NCI-H82 treated with DMSO at 0.1 percent for 48 hours (cell line): ENCODE results near the gene SNAP91.
"Not testable (repeated sequence)": the region's sequence is repeated elsewhere in the genome, so short reads cannot be mapped to it uniquely, and the experiment has no call there.

Source experiments
- DNase-seq: peaks from one replicate; lab custom pipeline; 2025; ENCODE audit not compliant: unreplicated experiment; lab: John Stamatoyannopoulos, UW

Gene SNAP91

DNA sequence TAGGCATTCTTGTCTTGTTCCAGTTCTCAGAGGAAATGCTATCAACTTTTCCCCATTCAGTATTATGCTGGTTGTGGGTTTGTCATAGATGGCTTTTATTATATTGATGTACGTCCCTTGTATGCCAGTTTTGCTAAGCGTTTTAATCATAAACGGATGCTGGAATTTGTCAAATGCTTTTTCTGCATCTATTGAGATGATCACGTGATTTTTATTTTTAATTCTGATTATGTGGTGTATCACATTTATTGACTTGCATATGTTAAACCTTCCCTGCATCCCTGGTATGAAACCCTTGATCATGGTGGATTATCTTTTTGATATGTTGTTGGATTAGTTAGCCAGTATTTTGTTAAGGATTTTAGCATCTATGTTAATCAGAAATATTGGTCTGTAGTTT lies 79.0 kb downstream of the SNAP91 start:
- not testable (repeated sequence) for DNase-seq

DNA sequence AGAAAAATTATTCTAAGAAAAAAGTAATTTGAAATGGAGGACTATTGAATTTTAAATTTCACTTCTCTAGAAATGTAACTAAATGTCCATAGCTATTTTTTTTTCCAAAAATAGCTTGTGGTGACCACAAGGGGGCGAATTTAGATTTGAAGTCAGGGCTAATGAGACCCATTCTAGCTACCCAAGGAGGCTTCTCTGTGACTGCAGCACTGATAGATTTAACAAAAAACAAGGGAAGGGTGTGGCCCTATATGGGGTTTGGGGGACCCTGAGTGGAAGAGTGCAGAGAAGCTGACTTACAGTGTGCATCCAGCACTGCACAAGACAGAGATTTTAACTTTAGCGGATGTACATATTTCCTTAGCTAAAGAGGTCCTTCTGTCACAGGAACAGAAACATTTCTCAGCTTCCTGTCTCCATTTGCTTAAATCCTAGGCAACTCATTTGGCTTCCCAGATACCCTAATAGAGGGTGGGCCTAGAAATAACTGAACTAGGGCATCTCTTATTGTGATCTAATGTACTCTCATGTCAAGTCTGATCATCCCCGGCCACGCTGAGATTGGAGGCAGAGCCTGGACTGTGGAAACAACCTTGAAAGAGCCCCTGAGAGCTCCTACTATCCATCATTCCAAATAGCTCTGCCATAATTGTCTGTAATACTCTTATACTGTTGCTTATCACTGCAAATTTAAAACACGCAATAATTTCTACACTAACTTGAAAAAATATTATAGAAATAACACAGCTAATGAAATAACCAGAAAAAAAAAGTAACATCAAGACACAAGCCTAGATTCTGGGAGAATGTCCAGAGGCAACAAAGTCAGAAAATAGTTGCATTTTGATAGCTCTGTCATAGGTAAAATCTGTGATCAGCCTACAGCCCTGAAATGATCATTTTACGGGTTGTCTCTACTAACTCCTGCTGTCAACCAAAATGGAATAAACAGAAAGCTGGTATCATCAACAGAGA lies 93.6 kb downstream of the SNAP91 start:
- DNase-seq = no peak

DNA sequence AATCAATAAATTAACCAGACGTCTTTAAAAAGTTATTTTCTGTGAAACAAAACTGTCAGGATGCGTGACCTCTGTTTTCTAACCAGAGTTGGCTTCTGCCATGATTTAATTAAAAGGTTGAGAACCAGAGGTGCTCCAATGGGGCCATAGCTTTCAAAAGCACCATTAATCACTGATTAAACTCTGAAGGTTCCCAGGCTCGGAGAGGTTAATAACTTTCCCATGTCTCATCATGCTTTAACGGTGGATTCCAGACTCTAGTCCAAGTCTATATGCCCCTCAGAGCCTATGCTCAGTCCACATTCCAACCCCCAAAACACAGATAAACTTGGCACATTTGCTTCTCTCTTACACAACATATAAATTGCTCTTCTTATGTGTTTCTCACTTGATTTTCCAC lies 95.5 kb downstream of the SNAP91 start:
- no peak for DNase-seq

DNA sequence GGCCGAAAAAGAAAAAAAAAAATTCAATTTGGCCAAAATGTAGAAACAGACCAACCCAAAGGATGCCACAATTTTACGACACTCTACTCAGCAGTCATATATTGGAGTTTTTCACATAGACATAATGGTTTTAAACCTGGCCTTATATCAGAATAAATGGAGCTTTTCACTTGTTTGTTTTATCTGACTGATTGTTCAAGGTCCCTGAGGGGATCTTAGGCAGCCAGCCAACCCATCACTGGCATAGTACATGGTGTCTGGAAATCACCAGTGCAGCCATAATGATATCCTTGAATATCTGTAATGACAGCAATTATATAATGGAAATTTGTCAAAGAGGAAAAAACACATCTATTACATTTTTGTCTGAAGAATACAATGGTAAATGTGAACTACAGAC lies 99.7 kb downstream of the SNAP91 start:
- no peak for DNase-seq

DNA sequence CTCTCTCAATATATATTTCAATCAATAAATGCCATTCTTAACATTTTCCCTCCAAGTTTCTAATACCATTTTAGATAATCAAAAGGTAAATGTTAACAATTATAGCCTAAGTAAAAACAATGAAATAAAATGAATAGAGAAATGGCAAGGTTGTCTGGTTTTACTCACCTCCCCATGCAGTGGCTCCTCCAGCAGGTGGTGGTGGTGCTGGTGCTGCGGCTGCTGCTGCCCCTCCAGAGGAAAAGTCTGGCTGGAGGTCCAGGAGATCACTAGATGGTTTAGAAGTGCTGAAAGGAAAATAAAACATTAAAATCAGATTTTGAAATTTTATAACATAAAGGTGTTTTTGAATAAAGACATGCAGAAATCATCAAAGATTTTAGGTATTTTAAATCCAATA lies 103.4 kb downstream of the SNAP91 start:
- DNase-seq = no peak

DNA sequence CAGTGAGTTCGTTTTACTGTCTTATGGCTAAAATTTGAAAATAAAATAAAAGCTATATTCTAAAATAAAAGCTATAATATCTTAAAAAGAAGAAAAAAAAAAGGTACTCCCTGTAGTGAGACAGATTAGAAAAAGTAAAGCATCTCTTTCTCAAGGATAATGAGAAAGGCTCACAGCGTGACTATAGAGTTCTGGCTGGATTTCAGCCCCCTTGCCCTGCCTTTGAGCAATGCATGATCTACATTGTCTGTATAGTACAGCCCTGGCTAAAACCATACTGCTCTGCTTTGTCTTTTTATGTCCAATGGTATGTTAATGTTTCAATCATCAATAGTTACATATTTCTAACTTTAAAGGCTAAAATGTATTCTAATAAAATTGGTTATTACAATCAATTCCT lies 105.3 kb downstream of the SNAP91 start:
- DNase-seq = no peak

DNA sequence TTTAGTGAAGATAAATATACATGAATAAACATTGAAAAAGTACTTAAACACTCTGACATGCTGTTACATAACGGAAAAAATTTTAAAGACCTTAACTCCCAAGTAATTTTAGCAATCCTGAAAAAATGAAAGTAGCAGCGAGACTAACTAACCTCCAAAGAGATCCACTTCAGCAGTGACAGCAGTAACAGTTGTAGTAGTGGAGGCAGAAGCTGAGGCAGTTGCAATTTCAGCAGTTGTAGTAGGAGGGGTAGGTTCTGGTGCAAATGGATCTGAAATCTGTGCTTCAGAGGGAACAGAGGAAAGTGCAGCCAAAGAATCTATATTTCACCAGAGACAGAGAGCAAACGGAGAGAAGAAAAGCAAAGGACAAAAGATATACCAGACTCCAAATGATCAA lies 107.8 kb downstream of the SNAP91 start:
- DNase-seq = no peak

DNA sequence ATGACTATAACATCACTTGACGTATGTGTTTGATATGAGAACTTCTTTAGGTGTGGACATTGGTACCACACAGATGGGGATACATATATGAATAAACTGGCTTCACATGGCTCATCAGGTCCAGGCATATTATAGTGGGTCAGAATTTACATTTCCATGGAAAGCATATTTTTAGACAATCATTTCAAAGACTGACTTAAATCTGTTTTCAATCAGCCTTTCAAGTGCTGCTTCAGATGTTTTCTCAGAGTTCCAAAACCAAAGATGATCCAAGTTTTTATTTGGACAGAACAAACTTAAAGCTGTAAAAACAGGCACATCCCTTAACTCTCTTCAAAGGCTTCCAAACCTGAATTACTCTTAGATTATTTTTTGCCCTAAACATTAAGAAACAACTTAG lies 108.4 kb downstream of the SNAP91 start:
- no peak for DNase-seq

DNA sequence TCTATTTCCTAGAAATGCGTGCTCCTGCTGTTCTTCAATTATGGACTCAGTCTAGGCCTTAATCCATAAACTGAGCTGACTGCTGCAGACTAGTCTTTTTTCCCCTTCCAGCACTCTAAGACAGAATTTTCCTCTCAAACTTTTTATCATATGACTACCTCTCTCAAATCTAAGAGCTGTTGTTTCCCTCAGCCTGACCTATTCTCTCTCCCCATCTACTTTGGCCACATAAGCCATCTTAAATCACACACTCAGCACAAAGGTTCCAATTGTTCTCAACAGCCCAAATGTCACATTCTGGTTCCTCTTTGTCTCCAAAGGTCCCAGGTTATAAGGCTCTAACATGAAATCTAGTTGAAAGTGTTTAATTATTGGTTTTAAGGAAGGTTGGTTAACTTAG lies 111.4 kb downstream of the SNAP91 start:
- no peak for DNase-seq

DNA sequence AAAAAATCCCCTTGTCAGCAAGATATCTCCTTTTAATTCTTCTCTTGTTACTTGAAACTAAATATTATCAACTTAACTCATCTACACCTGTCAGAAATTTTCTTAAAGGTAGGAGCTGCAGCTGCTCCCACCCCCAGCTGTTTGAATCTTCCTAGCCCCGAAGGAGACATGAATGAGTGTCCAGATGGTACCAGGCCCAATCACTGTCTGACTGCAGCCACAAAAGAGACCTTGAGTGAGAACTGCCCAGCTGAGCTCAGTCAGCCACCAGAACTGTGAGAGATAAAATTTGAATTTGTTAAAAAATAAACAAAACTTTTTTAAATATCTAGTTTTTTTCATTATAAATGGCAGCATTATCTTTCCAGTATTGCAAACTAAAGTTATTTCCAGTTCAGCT lies 111.8 kb downstream of the SNAP91 start:
- no peak for DNase-seq

DNA sequence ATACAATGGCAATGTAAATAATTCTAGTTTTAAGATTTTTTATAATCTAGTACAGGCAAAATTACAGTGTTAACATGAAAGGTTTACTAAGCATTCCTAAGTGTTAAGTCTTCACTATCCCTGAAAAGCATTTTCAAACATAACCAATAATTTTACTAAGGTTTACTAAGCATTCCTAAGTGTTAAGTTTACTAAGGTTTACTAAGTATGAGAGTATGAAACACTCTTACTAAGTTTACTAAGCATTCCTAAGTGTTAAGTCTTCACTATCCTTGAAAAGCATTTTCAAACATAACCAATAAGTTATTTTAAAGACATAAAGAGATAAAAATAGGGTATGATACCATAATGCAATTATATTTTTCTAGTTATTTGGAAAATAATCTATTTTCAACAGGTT lies 114.0 kb downstream of the SNAP91 start:
- DNase-seq = no peak

DNA sequence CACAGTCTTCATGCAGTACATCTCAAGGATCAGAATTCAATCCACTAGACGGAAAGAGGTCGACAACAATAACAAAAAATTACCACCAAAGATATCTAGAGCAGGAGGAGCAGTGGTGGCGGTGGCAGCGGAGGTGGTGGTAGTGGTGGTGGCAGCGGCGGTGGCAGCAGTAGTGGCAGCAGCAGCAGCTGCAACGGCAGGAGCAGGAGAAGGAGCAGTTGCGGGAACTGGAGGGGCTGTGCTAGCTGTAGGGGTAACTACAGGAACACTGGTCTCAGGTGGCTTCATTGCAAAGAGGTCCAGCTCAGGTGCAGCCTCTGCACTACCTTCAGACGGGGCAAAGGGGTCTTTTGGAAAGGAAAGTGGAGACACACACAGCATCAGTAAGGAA lies 115.5 kb downstream of the SNAP91 start:
- DNase-seq = no peak

DNA sequence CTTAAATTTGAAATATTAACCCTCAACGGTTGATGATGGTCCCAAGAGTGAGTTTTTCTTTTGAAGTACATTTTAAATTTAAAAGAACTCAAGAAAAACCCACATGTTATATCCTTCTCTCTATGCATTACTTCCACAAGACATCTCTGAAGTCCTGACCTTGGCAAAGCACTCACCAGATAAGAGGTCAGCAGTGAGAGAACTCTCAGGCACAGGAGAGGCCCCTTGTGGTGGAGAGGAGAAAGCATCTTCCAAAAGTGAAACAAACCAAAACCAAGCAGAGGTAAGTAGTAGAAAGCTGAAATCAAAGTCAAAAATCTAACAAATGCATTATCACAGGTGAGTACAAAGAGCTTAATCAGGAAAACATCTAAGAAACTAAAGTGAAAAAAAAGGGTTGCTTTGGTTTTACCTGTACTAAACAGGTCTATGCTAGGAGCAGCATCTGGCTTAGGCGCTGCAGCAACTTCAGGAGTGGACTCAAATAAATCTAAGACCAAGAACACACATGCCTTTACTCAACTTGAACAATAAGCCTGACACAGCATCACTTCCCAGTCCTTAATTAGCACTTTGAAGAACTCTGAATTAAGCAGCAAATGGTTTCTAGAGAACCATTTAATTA lies 116.0 kb downstream of the SNAP91 start:
- DNase-seq = no peak

DNA sequence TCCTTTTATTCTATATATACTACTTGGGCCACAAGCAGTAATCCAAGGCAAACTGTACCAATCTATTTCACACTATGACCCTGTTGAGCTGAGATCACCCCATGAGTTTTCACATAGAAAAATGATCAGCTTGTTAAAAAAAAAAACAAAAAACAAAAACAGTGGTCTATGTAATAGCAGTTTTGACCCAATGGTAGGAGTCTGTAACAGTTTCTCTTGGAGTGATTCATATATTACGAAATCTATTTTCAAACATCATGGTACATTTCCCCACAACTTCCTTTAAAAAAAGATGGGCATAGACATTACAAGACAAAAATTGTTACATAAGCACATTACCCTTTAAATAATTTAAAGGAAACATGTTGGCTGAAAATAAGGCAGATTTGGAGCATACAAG lies 118.5 kb downstream of the SNAP91 start:
- no peak for DNase-seq

DNA sequence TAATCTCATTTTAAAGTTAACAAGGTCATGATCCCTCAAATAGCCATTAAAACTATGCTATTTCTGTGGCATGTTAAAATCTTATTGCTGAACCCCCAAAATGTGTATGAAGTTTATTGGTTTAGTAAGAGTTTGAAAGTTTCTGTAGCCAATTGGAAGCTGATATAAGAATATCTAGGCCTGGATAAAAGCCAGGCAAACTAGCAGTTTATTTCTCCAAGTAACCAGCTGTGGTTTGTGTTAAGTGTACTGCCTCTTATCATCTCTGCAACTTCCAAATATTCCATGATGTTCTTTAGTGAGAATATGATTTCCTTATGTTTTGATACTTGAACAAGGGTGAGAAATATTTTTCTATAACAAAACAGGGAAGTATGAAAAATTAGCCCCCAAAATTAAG lies 119.8 kb downstream of the SNAP91 start:
- DNase-seq = no peak

DNA sequence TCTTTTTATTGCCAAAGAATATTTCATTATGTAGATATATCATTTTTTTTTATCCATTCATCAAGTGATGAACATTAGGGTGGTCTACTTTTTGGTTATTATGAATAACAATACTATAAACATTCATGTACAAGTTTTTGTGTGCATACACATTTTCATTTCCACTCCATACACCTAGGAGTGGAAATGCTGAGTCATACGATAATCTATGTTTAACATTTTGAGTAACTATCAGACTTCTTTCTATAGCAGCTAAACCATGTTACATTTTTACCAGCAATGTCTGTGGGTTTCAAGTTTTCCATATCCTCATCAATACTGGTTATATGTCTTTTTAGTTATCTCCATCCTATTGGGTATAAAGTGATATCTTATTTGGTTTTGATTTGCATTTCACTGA lies 130.8 kb downstream of the SNAP91 start:
- no peak for DNase-seq

DNA sequence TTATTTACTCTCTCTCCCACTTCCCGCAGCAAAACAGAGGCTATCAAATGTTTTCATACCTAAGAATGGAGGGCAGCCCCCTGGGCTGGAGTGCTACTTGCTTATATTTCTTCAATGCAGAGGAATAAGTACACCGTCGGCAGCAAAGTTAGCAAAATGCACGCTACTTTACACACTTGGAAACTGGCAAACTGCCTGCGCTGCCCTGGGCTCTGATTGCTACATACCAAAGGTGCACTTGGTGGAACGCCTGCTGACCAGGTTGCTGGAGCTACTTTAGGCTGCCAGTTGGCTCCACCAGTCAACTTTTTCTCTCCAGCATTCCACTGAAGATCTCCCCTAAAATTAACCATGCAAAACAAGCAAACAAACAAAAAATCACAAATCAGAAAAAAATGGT lies 134.1 kb downstream of the SNAP91 start:
- DNase-seq = no peak

DNA sequence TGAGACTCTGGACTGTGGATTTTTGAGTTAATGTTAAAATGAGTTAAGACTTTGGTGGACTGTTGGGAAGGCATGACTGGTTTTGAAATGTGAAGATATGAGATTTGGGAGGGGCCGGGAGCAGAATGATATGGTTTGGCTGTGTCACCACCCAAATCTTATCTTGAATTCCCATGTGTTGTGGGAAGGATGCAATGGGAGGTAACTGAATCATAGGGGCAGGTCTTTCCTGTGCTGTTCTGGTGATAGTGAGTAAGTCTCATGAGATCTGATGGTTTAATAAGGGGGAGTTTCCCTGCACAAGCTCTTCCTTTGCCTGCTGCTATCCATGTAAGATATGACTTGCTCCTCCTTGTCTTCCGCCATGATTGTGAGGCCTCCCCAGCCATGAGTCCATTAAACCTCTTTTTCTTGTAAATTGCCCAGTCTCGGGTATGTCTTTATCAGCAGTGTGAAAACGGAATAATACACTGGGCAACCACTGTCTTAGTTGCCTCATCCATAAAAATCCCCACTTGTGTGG lies 137.2 kb downstream of the SNAP91 start:
- not testable (repeated sequence) for DNase-seq

DNA sequence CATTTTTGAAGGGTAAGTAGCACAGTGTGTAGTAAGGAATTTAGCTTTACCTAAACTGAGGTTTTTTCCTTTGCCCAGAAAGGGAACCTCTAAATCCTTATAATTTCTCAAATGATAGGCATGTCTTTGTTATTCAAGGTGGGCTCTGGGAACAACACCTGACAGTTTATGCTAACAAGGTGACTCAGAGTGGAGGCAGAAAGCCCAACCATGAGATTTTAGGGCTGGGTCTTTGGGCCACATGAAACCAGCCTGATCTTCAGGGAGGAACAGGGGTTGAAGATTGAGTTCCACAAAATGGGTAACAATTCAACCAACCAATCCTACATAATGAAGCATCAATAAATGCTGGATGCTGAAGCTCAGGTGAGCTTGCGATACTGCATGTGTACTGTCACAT lies 149.9 kb downstream of the SNAP91 start:
- DNase-seq = no peak

DNA sequence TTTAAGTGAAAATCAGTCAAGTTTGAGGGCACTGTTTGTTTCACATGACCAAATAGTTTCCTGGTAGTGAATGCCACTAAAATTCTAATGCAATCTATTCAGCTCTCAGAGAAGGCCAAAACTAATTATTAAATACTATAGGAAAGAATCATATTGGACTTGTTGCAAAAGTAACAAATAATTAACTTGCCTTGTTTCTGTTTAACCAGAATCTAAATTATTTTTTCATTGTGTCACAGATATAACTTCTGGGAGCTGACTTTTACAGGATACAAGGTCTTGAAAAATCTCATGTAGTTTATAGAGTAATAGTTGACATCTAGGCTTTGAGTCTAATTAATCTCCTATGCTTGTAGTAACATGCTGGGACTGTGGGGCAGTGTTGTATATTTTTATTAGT lies 152.0 kb downstream of the SNAP91 start:
- DNase-seq = no peak

DNA sequence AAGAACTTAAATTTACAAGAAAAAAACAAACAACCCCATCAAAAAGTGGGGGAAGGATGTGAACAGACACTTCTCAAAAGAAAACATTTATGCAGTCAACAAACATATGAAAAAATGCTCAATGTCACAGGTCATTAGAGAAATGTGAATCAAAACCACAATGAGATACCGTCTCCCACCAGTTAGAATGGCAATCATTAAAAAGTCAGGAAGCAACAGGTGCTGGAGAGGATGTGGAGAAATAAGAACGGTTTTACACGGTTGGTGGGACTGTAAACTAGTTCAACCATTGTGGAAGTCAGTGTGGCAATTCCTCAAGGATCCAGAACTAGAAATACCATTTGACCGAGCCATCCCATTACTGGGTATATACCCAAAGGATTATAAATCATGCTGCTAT lies 157.2 kb downstream of the SNAP91 start:
- not testable (repeated sequence) for DNase-seq

DNA sequence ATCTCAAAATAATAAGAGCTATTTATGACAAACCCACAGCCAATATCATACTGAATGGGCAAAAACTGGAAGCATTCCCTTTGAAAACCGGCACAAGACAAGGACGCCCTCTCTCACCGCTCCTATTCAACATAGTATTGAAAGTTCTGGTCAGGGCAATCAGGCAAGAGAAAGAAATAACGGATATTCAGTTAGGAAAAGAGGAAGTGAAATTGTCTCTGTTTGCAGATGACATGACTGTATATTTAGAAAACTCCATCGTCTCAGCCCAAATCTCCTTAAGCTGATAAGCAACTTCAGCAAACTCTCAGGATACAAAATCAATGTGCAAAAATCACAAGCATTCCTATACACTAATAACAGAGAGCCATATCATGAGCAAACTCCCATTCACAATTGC lies 158.4 kb downstream of the SNAP91 start:
- DNase-seq = not testable (repeated sequence)
